Activated T-cell treated with anti-CD3 and anti-CD28 coated beads for 24 hours (primary cell): ENCODE measurements around the gene FNDC10.

ENCODE experiments used
- DNase-seq: peaks from one replicate; pipeline ENCODE4 v3.0.0-alpha.2; 2020; ENCODE audit warnings: low read depth

FNDC10 gene

GRCh38 chr1:1627829-1628753 is 28.2 kb upstream of the FNDC10 start:
- DNase-seq: no peak

DNA sequence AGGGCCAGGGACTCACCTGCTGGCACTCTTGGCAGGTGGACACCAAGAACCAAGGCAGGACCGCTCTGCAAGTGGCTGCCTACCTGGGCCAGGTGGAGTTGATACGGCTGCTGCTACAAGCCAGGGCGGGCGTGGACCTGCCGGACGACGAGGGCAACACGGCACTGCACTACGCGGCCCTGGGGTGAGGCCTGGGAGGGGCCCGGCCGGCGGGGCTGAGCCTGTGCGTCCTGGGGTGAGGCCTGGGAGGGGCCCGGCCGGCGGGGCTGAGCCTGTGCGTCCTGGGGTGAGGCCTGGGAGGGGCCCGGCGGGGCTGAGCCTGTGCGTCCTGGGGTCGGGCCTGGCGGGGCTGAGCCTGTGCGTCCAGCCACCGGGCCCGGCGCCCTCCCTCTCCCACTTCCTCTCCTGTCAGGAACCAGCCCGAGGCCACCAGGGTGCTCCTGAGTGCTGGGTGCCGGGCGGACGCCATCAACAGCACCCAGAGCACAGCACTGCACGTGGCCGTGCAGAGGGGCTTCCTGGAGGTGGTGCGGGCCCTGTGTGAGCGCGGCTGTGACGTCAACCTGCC is 27.4 kb upstream of the FNDC10 start:
- no peak for DNase-seq

- no peak for DNase-seq
Observed at GRCh38 chr1:1626207-1627141, 26.5 kb upstream of the FNDC10 start.

- DNase-seq: no peak
Observed at GRCh38 chr1:1625824-1626206, 25.9 kb upstream of the FNDC10 start.

DNA sequence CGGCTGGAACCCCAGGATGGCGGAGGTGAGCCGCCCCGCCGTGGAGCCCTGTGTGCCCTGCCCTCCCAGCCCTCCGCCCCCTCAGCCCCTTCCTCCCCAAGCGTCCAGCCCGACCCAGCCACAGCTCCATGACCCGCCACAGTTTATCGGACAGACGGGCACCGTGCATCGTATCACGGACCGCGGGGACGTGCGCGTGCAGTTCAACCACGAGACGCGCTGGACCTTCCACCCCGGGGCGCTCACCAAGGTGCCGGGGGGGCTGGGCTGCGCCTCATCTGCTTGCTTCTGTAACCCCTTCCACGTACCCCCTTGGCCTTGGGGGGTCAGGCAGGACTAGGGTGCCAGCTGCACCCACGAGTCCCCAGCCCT is 25.5 kb upstream of the FNDC10 start:
- no peak for DNase-seq

- no peak for DNase-seq
Observed at GRCh38 chr1:1624443-1625403, 24.8 kb upstream of the FNDC10 start.

DNA sequence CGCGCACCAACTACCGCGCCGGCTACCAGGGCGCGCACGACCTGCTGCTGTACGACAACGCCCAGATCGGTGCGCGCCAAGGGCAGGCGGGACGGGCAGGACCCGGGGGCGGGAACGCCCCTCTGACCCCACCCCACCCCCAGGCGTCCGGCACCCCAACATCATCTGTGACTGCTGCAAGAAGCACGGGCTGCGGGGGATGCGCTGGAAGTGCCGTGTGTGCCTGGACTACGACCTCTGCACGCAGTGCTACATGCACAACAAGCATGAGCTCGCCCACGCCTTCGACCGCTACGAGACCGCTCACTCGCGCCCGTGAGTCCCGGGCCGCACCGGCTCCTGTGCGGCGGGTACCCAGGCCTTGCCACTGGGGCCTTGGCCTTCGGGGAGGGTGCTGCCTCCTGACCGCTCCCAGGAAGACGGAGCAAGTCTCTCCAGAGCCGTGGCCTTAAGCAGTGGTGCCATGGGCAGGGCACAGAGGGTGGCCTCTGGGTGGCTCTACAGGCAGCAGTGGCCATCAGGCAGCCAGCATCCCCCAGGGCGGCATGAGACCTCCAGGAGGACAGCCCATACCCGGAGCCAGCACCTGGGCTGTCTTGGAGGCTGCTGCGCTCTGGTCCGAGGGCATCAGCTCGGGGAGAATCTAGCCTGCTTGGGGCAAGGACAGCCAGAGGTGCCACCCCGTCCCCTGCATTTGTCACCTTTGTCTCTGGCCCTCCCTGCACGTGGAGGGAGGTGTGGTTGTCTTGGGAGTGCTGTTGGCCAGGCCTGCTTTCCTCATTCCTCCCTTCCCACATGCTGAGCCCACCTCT is 23.9 kb upstream of the FNDC10 start:
- no peak for DNase-seq

DNA sequence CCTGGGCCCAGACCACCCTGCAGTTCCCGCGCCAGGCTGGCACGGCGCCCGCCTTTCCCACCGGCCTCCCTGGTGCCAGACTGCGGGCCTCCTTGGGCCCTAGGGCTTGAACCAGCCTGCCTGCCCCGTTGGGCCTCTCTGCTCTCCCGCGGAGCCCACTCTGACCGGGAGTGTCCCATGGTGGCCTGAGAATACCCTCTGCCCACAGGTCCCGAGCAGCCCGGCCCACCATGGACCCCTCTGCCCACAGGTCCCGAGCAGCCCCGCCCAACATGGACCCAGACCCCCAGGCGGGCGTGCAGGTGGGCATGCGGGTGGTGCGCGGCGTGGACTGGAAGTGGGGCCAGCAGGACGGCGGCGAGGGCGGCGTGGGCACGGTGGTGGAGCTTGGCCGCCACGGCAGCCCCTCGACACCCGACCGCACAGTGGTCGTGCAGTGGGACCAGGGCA is 23.3 kb upstream of the FNDC10 start:
- DNase-seq: no peak

DNA sequence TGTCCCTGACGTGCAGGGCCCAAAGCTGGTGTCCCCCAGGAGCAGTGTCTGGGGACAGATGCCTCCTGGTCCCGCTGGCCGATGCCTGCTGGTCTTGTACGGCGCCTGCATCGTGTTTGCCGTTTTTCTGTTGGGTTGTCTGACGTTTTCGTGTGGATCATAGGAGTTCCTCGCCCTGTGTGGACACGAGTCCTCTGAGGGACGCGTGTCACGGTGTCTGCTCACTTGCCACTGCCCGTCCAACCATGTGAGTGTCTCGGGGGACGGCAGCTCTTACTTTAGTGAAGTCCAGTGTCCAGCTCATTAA is 22.8 kb upstream of the FNDC10 start:
- no peak for DNase-seq

DNA sequence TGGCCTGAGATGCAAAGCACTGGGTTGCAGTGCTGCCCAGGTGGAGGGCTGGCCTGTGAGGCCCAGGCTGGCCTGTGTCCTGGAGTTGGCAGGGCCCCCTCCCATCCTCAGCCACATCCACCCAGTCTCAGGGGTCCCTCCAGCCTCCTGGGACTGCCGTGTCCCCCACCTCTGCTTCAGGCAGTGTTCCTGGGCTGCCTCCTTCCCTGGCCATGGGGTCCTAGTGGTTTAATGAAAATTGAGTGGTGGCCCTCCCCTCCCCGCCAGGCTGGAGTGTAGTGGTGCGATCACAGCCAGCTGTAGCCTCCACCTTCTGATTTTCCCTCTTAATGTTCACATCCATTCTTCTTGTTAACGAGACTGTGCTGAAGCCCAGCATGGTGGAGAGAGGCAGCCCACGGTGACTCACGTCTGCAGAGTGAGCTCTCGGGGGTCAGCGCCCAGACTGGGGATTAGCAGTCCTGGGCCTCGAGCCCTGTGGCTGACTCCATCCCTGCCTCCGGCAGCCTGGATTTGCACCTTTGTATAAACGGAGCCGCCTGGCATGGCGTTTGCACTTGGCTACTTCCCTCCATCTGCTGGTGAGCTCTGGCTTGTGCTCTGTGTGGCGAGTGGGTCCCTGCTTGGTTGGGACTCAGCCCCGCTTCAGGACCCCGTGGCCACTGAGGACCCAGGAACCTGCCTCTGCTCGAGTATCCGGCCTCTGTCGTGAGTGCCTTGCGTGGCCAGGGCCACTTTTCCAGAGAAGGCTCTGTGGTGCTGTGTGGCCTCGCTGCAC is 22.3 kb upstream of the FNDC10 start:
- DNase-seq: no peak

DNA sequence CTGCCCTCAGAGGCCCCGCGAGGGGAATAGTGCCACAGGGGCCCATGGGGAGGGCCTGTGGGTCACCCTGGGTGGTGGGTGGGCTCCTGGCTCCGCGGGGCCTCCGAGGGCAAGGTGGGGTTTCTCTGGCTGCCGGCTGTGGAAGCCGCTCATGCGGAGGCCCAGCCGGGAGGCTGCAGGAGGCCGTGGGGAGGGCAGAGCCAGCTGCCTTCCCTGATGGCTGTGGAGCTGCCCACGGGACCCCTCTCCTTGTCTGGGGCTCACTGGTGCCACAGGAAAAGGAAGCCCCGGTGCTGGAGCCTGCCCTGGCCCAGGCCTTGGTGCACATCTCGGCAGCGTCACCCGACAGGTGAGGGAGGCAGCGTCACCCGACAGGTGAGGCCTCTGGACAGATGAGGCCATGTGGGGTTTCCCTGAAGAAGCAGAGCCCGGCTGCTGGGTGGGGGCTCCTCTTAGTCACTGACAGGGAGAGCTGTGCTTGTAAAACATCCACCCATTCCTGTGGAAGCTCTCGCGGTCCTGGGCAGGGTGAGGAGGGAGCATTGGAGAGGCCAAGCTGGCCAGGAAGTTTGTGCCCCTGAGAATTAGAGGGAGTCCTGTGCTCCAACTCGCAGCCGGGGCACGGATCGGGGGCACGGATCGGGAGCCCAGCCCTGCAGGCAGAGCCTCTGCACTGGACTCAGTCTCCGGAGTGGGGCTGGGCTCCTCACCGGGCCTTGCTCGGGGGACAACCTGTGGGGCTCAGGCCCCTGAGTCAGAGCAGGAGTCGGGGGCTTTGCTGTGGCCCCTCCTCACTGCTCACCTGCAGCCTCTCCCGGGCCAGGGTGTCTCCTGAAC is 21.5 kb upstream of the FNDC10 start:
- no peak for DNase-seq

- DNase-seq: no peak
Observed at GRCh38 chr1:1620433-1621139, 20.7 kb upstream of the FNDC10 start.

DNA sequence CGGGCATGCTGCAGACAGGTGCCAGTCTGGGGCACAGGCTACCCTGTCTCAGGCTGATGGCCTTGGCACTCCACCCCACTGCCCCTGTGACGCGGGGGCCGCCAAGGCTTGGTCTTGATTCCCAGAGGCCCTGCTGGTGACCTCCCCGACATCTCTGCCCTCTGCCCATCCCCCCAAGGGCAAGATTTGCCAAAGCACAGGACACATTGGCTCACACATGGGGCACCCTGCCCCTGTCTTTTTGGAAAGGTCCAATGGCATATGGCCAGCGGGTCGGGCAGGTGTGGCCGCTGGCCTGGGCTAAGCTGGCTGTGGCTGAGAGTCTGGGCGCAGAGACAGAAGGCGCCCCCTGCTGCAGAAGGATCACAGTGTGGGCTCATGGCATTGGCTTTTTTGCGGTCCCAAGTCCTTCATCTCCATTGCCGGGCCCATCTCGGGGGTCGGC is 20.0 kb upstream of the FNDC10 start:
- no peak for DNase-seq

DNA sequence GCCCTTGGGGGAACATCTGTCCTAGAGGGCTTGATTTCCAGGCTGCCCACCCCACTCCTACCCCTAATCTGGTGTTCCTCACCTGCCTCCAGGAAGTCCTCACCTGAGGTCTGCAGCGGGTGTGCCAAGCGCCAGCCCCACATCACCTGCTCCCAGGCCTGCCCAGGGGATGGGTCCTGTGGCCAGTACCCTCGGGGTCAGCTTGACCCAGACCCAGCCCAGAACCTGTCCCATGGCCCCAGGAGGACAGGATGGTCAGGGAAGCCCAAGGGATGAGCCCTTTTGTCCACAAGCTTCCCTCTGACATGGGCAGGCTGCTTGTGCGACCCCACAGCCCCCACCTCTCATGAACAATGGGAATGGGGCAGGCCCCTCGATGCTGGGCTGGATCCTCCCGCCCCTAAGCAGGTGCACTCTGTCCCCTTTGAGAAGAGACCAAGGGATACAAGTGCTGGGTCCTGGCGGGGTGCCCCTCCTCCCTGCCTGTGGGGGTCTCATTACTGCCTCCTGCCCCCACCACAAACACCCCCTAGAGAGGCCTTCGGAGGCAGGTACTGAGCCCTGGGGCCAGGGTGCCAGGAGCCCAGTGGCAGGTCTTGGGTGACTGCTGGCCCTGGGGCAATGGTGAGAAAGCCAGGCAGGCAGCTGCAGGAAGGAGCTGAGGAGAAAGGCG is 18.6 kb upstream of the FNDC10 start:
- no peak for DNase-seq

DNA sequence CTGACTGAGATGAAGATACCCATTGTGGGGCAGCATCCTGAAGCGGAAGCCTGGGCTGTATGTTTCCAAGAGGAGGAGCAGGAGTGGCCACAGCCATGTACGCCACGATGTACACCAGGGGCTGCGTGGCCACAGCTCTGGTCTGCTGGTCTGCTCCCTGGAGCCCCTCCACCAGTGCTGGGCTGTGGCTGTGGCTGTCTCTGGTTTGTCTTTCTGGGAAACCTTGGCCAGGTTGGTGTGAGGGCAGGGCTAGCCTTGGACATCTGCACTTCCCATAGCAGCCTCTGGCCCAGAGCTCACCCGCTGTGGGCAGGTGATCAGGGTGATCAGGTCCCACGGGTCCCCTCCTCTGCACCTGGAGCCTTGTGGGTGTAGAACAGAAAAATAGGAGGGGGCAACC is 18.0 kb upstream of the FNDC10 start:
- no peak for DNase-seq

DNA sequence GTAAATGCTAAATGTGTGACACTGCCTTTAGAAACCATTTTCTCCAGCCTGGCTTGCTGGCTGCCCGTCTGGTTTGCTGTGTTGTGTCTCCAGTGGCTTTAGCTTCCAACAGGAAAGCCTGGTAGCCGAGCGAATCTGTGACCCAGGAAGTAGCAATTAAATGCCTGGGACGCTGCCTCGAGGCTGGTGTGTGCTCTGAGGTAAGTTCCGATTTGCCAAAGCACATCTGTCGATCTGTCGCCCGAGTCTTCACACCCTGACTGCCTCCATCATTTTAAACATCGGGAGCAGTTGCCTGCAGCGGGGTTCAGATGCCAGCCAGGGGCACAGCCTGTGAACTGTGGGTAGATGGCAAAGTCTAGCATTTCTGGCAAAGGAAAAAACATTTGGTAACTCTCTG is 17.6 kb upstream of the FNDC10 start:
- no peak for DNase-seq

GRCh38 chr1:1616838-1617237 is 16.9 kb upstream of the FNDC10 start:
- no peak for DNase-seq
